ENCODE results near the gene NPPA. TPM values are rescaled to one million over a fixed set of nuclear protein-coding genes. Genes with fewer than 3 reads are reported as not detected.
"Not testable (repeated sequence)": the region's sequence is repeated elsewhere in the genome, so short reads cannot be mapped to it uniquely, and the experiment has no call there.

NPPA gene
- total RNA-seq (2021): not detected in 2 replicates
- long read RNA-seq: 0 reads

DNA sequence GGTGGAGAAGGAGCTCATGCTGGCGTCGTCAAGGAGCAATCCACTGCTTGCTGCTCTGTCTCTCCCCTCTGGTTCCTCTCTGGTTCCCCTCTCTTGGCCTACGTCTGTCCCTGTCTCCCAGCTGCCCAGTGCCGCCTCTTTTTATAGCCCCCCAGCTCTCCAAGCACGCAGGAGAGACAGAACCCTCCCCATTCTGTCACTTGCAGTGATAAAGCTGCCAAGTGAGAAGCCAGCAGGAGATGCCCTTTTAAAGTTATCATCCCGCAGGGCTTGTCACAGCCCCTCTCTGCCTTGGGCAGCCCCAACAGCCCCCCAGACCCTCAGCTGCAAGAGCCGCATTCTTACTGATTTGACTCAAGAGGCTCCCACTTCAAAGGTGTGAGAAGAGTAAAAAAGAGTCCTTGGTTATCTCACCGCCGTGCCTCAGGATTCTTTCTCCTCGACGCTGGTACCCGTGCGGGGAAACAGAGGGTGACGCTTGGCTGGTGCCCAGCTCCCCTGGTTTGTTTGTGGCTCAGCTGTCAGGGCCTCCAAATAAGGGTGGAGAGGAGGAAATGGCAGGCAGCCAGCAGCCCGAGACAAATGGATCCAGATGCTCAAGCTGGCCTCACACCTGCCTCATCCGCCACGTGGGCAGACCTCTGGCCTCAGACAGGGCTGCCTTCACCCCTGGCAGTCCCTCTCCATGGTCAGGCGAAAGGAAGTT, at the start of gene NPPA:
TSS of gene NPPA (minus strand) at position 117 of the 706 bp plus-strand sequence. CDS start at position 18, 99 bp downstream.
- Histone ChIP-seq H3K56ac (ENCODE audit: insufficient read length, low read depth, low read length) (no peak within 1 kb of the TSS), H2BK120ac (ENCODE audit: low read depth, low read length, poor library complexity, severe bottlenecking) (no peak within 1 kb of the TSS), H2AFZ (ENCODE audit: low read length) (no peak within 1 kb of the TSS), H4K5ac (ENCODE audit: insufficient read length, low read depth, low read length) (no peak within 1 kb of the TSS), H4K20me1 (ENCODE audit: control insufficient read depth, insufficient read depth, insufficient read length) (no peaks in the 10 kb centered on the region), H3K9ac (ENCODE audit: extremely low read depth, insufficient read length, low read length) (no peak within 1 kb of the TSS), H2BK15ac (ENCODE audit: low read depth, low read length) (no peak within 1 kb of the TSS), H2BK20ac (ENCODE audit: low read depth, low read length, poor library complexity, severe bottlenecking) (no peak within 1 kb of the TSS), H3K27me3 (ENCODE audit: insufficient read depth, low read length) (no peaks in the 10 kb centered on the region), H3K23me2 (ENCODE audit: insufficient read length, low read depth, low read length, poor library complexity, severe bottlenecking) (no peaks in the 10 kb centered on the region), H3K14ac (ENCODE audit: insufficient read depth, low read length) (no peak within 1 kb of the TSS), H3K27ac (ENCODE audit: insufficient read length, low read depth, low read length) (no peak within 1 kb of the TSS), H2AK5ac (ENCODE audit: insufficient read length, low read length) (no peak within 1 kb of the TSS), H3K79me2 (ENCODE audit: insufficient read depth, low read length) (no peaks in the 10 kb centered on the region), H3T11ph (ENCODE audit: low read length) (no peak within 1 kb of the TSS), H3K4me2 (ENCODE audit: insufficient read depth, insufficient read length, low read length) (no peak within 1 kb of the TSS), H3K9me3 (ENCODE audit: control insufficient read depth, low read depth, low read length) (no peaks in the 10 kb centered on the region), H2BK5ac (ENCODE audit: insufficient read length, low read length) (no peak within 1 kb of the TSS), H3K79me1 (ENCODE audit: insufficient read depth, low read depth, low read length, poor library complexity, severe bottlenecking) (no peaks in the 10 kb centered on the region), H4K8ac (replicated peaks; ENCODE audit: insufficient read length, low read depth, low read length) (no peak within 1 kb of the TSS), H3K4ac (ENCODE audit: low read depth, low read length) (no peak within 1 kb of the TSS), H3K4me1 (ENCODE audit: insufficient read depth, low read length) (no peaks in the 10 kb centered on the region), H3K18ac (ENCODE audit: insufficient read length, low read depth, low read length) (no peak within 1 kb of the TSS), H2BK12ac (ENCODE audit: insufficient read length, low read depth, low read length) (no peak within 1 kb of the TSS), H3K23ac (ENCODE audit: insufficient read length, low read depth, low read length) (no peak within 1 kb of the TSS), H4K91ac (ENCODE audit: insufficient read length, low read depth, low read length) (no peak within 1 kb of the TSS)
- TF ChIP-seq, protein P1, sequence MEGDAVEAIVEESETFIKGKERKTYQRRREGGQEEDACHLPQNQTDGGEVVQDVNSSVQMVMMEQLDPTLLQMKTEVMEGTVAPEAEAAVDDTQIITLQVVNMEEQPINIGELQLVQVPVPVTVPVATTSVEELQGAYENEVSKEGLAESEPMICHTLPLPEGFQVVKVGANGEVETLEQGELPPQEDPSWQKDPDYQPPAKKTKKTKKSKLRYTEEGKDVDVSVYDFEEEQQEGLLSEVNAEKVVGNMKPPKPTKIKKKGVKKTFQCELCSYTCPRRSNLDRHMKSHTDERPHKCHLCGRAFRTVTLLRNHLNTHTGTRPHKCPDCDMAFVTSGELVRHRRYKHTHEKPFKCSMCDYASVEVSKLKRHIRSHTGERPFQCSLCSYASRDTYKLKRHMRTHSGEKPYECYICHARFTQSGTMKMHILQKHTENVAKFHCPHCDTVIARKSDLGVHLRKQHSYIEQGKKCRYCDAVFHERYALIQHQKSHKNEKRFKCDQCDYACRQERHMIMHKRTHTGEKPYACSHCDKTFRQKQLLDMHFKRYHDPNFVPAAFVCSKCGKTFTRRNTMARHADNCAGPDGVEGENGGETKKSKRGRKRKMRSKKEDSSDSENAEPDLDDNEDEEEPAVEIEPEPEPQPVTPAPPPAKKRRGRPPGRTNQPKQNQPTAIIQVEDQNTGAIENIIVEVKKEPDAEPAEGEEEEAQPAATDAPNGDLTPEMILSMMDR (conservative IDR thresholded peaks at IDR 0.05): no peak
- H3K9me3 Mint-ChIP-seq: no peaks in the 10 kb centered on the region; a peak in 1 of 5 replicates
- no peak for DNase-seq
- peaks cover 5 to 36% (median 25%) of the 10 kb centered on the region in 3 experiments; a peak in 6 of 7 replicates for H3K36me3 Mint-ChIP-seq (ENCODE audit: insufficient read depth in 1 of 3, low read depth in 3 of 3)
- WGBS (ENCODE audit: extremely low coverage, insufficient read length, low lambda C conversion rate): no CpG with 5 or more reads among the region's 18 CpGs
- H3K4me1 Mint-ChIP-seq: no peaks in the 10 kb centered on the region
- H3K27me3 Mint-ChIP-seq (ENCODE audit: low read depth): peaks cover 6% of the 10 kb centered on the region
- H3K27ac Mint-ChIP-seq: no peak within 1 kb of the TSS; a peak in 2 of 7 replicates
- no peak within 1 kb of the TSS for H3K4me3 Mint-ChIP-seq

DNA sequence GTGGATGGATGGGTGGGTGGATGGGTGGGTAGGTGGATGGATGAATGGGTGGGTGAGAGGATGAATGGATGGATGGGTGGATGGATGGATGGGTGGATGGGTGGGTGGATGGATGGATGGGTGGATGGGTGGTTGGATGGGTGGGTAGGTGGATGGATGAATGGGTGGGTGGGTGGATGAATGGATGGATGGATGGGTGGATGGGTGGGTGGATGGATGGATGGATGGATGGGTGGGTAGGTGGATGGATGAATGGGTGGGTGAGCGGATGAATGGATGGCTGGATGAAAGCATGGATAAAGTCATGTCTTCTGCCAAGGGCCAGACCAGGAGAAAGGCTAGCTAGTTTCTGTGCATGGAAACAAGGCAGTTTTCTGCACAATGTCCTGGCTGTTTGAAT, 46.9 kb upstream of the NPPA start:
- not testable (repeated sequence) for H3K9me3 ChIP-seq (ENCODE audit: control insufficient read depth, low read depth, low read length); H3K79me1 ChIP-seq (ENCODE audit: insufficient read depth, low read depth, low read length, poor library complexity, severe bottlenecking); H3K14ac ChIP-seq (ENCODE audit: insufficient read depth, low read length); H3K23me2 ChIP-seq (ENCODE audit: insufficient read length, low read depth, low read length, poor library complexity, severe bottlenecking); H2BK120ac ChIP-seq (ENCODE audit: low read depth, low read length, poor library complexity, severe bottlenecking); H3K27me3 Mint-ChIP-seq (ENCODE audit: low read depth); H3T11ph ChIP-seq (ENCODE audit: low read length); H3K36me3 Mint-ChIP-seq (ENCODE audit: insufficient read depth in 1 of 3, low read depth in 3 of 3); H3K56ac ChIP-seq (ENCODE audit: insufficient read length, low read depth, low read length); H2AFZ ChIP-seq (ENCODE audit: low read length); DNase-seq; H2AK5ac ChIP-seq (ENCODE audit: insufficient read length, low read length); H4K8ac ChIP-seq (replicated peaks; ENCODE audit: insufficient read length, low read depth, low read length); H3K18ac ChIP-seq (ENCODE audit: insufficient read length, low read depth, low read length); H3K4ac ChIP-seq (ENCODE audit: low read depth, low read length); H2BK5ac ChIP-seq (ENCODE audit: insufficient read length, low read length); H4K5ac ChIP-seq (ENCODE audit: insufficient read length, low read depth, low read length); H4K20me1 ChIP-seq (ENCODE audit: control insufficient read depth, insufficient read depth, insufficient read length); H3K27ac Mint-ChIP-seq; H3K4me1 Mint-ChIP-seq; H3K27me3 ChIP-seq (ENCODE audit: insufficient read depth, low read length); H3K79me2 ChIP-seq (ENCODE audit: insufficient read depth, low read length); H4K91ac ChIP-seq (ENCODE audit: insufficient read length, low read depth, low read length); H3K4me1 ChIP-seq (ENCODE audit: insufficient read depth, low read length); H3K23ac ChIP-seq (ENCODE audit: insufficient read length, low read depth, low read length); H3K27ac ChIP-seq (ENCODE audit: insufficient read length, low read depth, low read length); H3K4me3 Mint-ChIP-seq; H2BK20ac ChIP-seq (ENCODE audit: low read depth, low read length, poor library complexity, severe bottlenecking); H3K9ac ChIP-seq (ENCODE audit: extremely low read depth, insufficient read length, low read length); H3K9me3 Mint-ChIP-seq; H2BK15ac ChIP-seq (ENCODE audit: low read depth, low read length); H2BK12ac ChIP-seq (ENCODE audit: insufficient read length, low read depth, low read length); H3K4me2 ChIP-seq (ENCODE audit: insufficient read depth, insufficient read length, low read length)
- WGBS (ENCODE audit: extremely low coverage, insufficient read length, low lambda C conversion rate): no CpG with 5 or more reads among the region's 1 CpG

All from H9 (cell line).